Measurements from ENCODE around the gene GALNT10. TPM values are rescaled to one million over a fixed set of nuclear protein-coding genes. Genes with fewer than 3 reads are reported as not detected.

The GALNT10 gene
- polyA plus RNA-seq, 1 of the 3 experiments (the other 2 are of a cell fraction), result 56.3 TPM

DNA sequence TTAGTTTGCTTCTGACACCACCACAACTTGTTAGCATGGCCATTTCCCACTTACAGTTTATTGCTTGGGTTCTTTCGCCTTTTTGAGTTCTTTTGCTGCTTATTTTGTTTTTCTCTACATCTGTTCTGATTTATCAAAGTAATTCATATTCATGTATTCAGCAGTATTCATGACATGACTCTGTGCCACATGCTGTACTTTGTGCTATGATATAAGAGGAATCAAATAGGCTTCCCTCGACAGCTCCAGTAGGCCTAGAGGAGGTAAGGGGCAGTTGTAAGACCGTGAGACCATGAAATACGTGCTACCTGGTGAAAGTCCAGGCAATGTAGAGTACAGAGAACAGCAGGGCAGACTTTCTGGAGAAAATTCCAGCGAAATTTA, 144.5 kb downstream of the GALNT10 start:
- ChIA-PET CTCF (interaction anchor here (1.2 kb wide), 1 partner anchor 17 kb away, joined by 3 read pairs; no protein-coding TSS in a partner anchor), POLR2A (no interaction called here)
- no peaks in the 10 kb centered on the region for H3F3A ChIP-seq (replicated peaks; ENCODE audit: insufficient read depth)
- no peak for DNase-seq
- H3K79me2 ChIP-seq (ENCODE audit: insufficient read depth), result peaks cover 29% of the 10 kb centered on the region; the same call in 1 of the 2 replicates
- WGBS (ENCODE audit: low lambda C conversion rate), result 84% methylated on average over 5 of the region's 5 CpGs
- H2AFZ ChIP-seq (ENCODE audit: low read depth), result no peak overlapping the region
- H3K27me3 ChIP-seq (ENCODE audit: insufficient read depth), result no peaks in the 10 kb centered on the region
- H3K9me2 ChIP-seq, result no peaks in the 10 kb centered on the region
- TF ChIP-seq MEF2A (IDR thresholded peaks at IDR 0.05; ENCODE audit: borderline replicate concordance, low read depth), result no peak
- H4K20me1 ChIP-seq (ENCODE audit: insufficient read depth), result no peaks in the 10 kb centered on the region
- H3K4me3 ChIP-seq (ENCODE audit: low read depth in 2 of 2, low read length in 1 of 2), result no peak overlapping the region
- no peak overlapping the region for H3K4me2 ChIP-seq
- H3K4me1 ChIP-seq (ENCODE audit: control insufficient read depth in 1 of 2, insufficient read depth in 2 of 2, low read depth in 1 of 2, low read length in 1 of 2), result no peaks in the 10 kb centered on the region
- no peak overlapping the region for H3K27ac ChIP-seq (ENCODE audit: low read depth in 2 of 2, low read length in 1 of 2)
- peaks cover 48 to 52% of the 10 kb centered on the region in 2 experiments for H3K36me3 ChIP-seq (replicated peaks in 1 of 2; ENCODE audit: control insufficient read depth in 1 of 2, insufficient read depth in 2 of 2, low read length in 1 of 2)
- H3K9me3 ChIP-seq, result no peaks in the 10 kb centered on the region
- H3K9ac ChIP-seq, result no peak overlapping the region

DNA sequence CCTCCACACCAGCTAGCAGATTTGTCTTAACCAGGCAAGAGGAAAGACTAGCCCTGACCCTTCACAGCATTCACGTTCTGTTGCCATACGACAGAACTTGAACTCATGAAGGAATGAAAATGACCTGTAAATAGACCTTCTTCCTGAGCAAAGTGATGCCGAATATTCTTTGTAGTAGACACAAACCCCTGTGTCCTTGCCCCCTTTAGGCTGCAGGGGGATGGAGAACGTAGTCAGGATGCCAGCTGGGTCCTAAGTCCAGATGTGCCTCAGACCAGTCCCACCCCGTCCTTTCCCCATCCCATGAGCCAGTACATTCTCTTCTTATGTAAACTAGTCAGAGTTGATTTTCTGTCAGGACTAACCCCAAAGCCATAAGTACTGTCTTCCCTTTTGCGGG, 151.1 kb downstream of the GALNT10 start:
- ChIA-PET POLR2A (no interaction called here), CTCF (no interaction called here)
- no peaks in the 10 kb centered on the region for H3K9me2 ChIP-seq
- no peaks in the 10 kb centered on the region for H3K4me1 ChIP-seq (ENCODE audit: control insufficient read depth in 1 of 2, insufficient read depth in 2 of 2, low read depth in 1 of 2, low read length in 1 of 2)
- H3K79me2 ChIP-seq (ENCODE audit: insufficient read depth), result peaks cover 34% of the 10 kb centered on the region
- no peaks in the 10 kb centered on the region for H3F3A ChIP-seq (replicated peaks; ENCODE audit: insufficient read depth)
- DNase-seq, result no peak
- no peaks in the 10 kb centered on the region for H4K20me1 ChIP-seq (ENCODE audit: insufficient read depth)
- 94% methylated on average over 6 of the region's 6 CpGs for WGBS (ENCODE audit: low lambda C conversion rate)
- TF ChIP-seq TAF1 (IDR thresholded peaks at IDR 0.05; ENCODE audit: borderline replicate concordance, low read depth, low read length), result no peak
- TF ChIP-seq, protein P1, sequence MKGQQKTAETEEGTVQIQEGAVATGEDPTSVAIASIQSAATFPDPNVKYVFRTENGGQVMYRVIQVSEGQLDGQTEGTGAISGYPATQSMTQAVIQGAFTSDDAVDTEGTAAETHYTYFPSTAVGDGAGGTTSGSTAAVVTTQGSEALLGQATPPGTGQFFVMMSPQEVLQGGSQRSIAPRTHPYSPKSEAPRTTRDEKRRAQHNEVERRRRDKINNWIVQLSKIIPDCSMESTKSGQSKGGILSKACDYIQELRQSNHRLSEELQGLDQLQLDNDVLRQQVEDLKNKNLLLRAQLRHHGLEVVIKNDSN (IDR thresholded peaks at IDR 0.05; ENCODE audit: borderline replicate concordance, low read depth), result no peak
- no peak for TF ChIP-seq CHD2 (IDR thresholded peaks at IDR 0.05; ENCODE audit: low read length, partially characterized antibody)
- TF ChIP-seq, protein P2, sequence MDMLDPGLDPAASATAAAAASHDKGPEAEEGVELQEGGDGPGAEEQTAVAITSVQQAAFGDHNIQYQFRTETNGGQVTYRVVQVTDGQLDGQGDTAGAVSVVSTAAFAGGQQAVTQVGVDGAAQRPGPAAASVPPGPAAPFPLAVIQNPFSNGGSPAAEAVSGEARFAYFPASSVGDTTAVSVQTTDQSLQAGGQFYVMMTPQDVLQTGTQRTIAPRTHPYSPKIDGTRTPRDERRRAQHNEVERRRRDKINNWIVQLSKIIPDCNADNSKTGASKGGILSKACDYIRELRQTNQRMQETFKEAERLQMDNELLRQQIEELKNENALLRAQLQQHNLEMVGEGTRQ (IDR thresholded peaks at IDR 0.05; ENCODE audit: borderline replicate concordance, low read depth, low read length), result no peak
- TF ChIP-seq RAD21 (IDR thresholded peaks at IDR 0.05; ENCODE audit: low read length), result no peak
- no peak for TF ChIP-seq JUND (IDR thresholded peaks at IDR 0.05)
- no peak for TF ChIP-seq GATA2 (CRISPR knock-in tag; IDR thresholded peaks at IDR 0.05)
- no peak for TF ChIP-seq MEF2A (IDR thresholded peaks at IDR 0.05; ENCODE audit: borderline replicate concordance, low read depth)
- TF ChIP-seq NFIC (IDR thresholded peaks at IDR 0.05; ENCODE audit: borderline replicate concordance), result no peak
- TF ChIP-seq EP300 (IDR thresholded peaks at IDR 0.05; ENCODE audit: borderline replicate concordance in 1 of 2, low read depth in 1 of 2, low read length in 1 of 2), result no peak
- TF ChIP-seq, protein P3, sequence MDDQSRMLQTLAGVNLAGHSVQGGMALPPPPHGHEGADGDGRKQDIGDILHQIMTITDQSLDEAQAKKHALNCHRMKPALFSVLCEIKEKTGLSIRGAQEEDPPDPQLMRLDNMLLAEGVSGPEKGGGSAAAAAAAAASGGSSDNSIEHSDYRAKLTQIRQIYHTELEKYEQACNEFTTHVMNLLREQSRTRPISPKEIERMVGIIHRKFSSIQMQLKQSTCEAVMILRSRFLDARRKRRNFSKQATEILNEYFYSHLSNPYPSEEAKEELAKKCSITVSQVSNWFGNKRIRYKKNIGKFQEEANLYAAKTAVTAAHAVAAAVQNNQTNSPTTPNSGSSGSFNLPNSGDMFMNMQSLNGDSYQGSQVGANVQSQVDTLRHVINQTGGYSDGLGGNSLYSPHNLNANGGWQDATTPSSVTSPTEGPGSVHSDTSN (IDR thresholded peaks at IDR 0.05), result no peak
- TF ChIP-seq FOXJ3 (CRISPR knock-in tag; IDR thresholded peaks at IDR 0.05), result no peak
- TF ChIP-seq, protein P4, sequence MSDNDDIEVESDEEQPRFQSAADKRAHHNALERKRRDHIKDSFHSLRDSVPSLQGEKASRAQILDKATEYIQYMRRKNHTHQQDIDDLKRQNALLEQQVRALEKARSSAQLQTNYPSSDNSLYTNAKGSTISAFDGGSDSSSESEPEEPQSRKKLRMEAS (IDR thresholded peaks at IDR 0.05; ENCODE audit: low read depth), result no peak
- no peak for TF ChIP-seq RCOR1 (IDR thresholded peaks at IDR 0.05; ENCODE audit: low read length)
- H3K27me3 ChIP-seq (ENCODE audit: insufficient read depth), result no peaks in the 10 kb centered on the region
- no peak overlapping the region for H3K4me2 ChIP-seq
- no peak overlapping the region for H2AFZ ChIP-seq (ENCODE audit: low read depth)
- H3K9me3 ChIP-seq, result no peaks in the 10 kb centered on the region
- H3K36me3 ChIP-seq (replicated peaks in 1 of 2; ENCODE audit: control insufficient read depth in 1 of 2, insufficient read depth in 2 of 2, low read length in 1 of 2), result peaks cover 19 to 34% of the 10 kb centered on the region in 2 experiments
- H3K4me3 ChIP-seq (ENCODE audit: low read depth in 2 of 2, low read length in 1 of 2), result no peak overlapping the region
- no peak overlapping the region for H3K9ac ChIP-seq
- H3K27ac ChIP-seq (ENCODE audit: low read depth in 2 of 2, low read length in 1 of 2), result no peak overlapping the region
